ENCODE measurements around the gene SSTR4.

Gene SSTR4

DNA sequence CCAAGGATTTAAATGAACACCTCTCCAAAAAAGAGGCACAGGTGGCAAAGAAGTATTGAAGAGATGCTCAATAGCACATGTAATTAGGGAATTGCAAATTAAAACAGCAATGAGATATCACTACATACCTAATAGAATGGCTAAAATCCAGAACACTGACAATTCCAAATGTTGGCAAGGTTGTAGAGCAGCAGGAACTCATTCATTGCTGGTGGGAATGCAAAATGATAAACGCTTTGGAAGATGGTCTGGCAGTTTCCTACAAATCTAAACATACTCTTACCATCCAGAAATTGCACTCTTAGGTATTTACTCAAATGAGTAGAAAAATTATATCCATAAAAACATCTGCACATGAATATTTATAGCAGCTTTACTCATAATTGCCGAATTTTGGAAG is 34.0 kb downstream of the SSTR4 start:
- no peak for DNase-seq

DNA sequence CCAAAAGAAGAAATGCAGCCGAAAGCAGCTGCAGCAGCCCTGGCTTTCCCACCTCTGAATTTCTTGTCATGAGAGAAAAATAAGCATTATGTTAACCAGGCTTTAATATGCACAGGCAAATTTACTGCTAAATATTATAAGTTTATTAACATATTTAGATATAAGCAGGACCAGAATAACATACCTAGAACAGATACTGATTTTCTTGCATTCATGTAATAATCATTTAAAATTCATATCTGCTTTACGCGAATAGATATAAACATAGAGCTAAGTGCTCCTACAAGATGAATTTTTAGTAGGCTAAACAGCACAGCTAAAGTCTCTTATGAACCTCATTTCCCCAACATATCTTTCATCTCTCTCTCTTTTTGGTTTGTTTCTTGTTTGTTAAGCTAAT is 36.3 kb downstream of the SSTR4 start:
- no peak for DNase-seq

DNA sequence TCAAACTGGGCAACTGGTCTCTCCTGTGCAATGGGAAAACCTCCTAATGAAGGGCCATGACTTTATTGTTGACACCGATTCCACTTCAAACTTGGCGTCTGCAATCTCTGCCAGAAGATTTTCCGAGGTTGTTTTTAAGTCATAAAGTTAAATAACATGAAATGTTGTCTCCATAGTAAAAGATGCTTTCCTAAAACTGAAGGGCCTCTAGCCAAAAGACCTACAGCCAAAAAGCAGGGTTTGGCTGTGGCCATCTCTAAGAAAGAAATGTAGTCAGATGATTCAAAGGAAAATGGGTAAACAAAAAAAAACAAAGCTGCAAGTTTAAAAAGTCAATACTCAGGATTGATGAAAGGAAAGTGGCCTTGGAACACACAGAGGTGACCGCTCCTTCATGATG is 36.9 kb downstream of the SSTR4 start:
- DNase-seq, result no peak

DNA sequence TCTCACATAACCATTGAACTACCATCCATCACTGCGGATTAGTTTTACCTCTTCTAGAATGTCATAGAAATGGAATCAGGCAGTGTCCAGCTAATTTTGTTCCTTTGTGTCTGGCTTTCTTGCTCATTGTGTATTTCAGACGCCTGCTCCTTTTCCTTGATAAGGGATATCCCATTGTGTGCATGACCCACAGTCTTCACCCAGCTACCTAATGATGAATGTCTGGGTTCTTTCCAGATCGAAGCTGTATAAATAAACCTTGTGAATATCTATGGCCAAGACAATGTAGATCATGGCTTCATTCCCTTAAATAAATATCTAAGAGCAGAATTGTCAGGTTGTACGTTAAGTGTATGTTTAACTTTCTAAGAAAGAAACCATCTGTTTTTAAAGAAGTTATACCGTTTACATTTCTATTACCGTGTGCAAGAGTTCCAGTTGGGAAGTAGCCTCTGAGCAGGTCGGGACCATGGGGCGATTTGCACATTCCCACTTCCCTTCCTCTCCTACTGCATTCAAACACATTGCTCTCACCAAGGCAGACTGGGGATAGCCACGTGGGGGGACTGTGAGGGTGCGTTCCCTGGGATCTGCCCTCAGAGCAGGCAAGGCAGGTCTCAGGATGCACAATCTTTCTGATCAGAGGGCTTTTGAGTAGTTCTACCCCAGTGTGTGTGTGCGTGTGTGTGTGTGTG is 37.9 kb downstream of the SSTR4 start:
- DNase-seq, result no peak

DNA sequence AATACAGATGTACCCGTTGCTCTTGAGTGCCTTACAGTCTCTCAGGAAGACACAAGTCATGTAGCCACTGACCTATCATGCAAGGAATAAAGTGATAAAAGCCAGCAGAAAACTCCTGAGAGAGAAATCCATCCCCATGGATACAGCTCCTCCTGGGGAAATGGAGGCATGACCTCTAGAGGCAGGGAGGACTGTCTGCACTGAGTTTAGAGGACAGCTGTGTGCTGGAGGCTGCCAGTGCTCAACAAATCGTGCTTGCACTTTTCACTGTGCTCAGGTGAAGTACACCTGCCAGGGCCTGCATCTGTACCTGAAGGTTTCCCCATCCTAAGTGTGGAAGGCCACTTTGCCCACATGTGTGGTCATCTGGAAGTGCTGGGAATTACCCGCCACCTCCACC is 38.9 kb downstream of the SSTR4 start:
- no peak for DNase-seq

DNA sequence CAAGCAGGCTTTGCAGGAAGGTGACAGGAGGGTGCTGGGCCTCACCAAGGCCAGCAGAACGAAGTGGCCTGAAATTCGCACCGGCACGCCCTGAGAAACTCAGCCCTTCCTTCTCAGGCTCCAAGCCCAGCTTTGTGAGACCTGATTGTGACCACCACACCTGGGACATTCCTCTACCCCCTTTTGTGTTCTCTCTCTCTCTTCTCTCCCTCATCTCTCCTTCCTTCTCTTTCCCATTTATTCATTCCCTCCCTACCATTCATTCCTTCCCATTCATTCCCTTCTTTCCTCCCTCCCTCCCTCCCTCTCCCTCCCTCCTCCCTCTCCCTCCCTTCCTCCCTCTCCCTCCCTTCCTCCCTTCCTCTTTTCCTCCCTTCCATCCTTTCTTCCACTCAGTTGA is 42.2 kb downstream of the SSTR4 start:
- no peak for DNase-seq

DNA sequence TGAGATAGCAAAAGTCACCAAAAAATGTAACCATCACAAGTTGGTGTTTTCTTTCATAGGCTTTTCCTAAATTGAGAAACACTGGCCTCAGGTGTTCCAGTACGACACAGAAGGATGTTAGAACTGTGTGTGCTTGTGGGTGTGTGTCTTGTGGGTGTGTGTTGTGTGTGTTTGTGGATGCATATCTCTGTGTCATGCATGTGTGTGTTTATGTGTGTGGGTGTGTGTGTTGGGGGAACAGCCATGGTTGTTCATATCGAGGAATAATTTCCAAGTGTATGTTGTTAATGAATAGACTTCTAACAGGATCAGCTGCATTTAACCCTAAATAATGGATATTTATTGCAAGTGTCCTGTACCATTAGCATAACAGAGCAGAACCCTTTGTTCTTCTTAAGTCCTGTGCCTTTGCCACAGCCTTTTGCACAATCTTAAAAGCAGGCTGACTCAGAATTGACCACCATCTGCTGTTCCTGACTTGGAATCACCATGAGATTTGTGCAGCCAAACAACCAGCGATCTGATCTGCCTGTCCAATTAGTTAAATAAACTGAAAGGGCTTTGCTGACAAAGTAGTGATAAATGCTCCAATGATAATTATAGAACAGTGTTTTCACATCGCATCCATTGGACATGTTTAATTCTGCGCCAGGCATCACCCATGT is 43.4 kb downstream of the SSTR4 start:
- no peak for DNase-seq

DNA sequence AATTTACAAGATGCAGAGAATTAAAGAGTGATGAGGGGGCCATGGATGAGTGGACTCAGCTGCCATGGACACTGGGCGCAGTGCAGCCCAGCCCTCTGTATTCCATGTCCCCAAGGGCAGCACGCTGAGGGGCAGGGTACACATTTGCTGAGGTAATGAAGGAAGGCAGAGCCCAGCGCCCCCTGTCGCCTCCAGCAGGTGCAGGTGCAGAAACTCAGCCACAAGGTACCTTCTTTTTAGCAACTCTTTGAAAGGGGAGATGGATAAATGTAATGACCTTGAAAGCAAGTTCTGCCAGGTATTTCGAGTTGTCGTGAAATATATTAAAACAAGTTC is 43.9 kb downstream of the SSTR4 start:
- no peak for DNase-seq

DNA sequence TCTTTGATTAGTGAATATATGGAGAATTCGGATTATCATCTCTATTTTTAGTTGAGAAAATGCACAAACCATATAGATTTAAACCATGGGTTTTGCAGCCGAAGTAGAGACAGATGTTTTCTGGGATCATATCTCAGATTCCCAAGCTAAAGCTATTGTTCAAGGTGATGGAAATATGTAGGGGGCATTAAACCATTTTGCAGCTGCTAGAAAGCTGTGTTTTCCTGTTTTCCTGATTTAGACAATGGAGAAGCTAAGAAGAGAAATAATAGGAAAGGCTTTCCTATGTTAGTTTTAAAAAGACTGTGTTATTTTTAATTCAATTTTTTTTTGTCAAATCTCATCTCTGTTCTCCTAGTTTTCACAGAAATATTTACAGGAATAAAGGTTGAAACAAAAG is 44.8 kb downstream of the SSTR4 start:
- DNase-seq, result no peak

DNA sequence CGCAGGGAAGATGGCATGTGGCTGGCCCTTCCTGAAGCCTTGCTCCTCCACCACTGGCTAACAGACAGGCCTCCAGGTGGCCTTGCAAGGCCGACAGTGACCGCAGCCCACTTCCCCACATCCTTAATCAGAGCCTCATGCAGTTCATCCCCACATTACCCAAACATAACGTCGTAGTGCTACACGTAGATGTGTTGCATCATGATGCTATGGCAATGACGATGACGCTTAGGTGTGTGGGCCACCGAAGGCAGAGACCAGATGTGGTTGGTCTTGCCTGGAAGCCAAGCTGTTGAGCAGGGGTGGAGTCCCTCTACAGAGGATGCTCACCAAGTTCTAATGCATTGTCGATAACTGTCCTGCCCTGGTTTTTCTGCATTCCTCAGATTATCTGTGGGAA is 45.4 kb downstream of the SSTR4 start:
- no peak for DNase-seq

DNA sequence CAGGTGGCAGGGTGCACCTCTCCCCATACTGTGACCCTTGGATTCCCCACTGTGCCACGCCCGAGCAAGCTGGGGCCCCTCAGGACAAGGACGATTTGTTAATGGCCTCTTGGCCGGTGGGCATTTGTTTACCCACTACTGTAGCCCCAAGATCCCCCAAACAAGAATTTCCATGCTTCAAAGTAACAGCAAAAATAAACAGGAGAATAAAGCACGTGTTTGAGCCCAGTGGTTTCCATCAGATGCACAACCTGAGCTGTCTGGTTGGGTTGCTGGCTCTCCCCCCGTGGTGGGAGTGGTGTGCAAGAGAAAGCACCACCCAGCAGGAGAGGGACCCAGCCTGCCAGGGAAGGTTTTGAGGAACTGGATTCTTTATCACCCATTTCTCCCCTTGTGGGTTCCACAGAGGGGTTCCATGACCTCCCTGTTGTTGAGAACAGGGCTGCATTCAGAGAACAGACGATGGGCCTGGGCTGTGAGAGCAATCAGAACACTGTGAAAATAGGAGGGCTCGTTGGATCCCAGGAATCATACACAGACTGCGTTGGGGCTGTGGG is 46.2 kb downstream of the SSTR4 start:
- DNase-seq, result no peak

DNA sequence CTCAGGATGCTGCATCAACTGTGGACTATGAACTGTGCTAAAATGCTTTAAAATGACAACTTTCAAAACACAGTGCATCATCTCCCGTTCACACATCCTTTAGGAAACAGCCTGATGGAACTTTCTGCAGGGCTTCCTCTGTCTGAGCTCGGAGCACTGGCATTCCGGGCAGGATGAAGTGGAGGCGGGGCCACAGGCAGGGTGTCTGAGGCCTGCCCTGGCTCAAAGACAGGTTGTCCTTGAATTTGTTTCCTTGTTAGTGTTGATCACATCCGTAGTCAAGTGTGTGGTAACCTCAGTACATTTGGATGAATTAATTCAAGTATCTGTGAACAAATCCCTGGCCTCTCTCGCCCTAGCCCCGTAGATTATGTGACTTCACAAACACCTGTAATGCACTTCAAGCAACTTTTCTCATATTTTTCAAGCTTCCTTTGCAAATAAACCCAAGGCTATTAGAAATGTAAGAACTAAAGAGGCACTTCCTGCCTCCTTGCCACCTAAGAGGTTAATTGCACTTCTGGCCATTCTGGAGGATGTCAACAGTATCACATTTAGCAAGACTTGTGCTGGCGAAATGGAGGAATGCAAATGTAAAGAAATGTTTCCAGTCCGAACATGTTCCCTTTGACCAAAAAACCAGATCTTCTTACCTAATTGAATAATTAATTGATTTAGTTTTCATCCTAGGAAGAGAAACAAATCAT is 47.9 kb downstream of the SSTR4 start:
- no peak for DNase-seq

DNA sequence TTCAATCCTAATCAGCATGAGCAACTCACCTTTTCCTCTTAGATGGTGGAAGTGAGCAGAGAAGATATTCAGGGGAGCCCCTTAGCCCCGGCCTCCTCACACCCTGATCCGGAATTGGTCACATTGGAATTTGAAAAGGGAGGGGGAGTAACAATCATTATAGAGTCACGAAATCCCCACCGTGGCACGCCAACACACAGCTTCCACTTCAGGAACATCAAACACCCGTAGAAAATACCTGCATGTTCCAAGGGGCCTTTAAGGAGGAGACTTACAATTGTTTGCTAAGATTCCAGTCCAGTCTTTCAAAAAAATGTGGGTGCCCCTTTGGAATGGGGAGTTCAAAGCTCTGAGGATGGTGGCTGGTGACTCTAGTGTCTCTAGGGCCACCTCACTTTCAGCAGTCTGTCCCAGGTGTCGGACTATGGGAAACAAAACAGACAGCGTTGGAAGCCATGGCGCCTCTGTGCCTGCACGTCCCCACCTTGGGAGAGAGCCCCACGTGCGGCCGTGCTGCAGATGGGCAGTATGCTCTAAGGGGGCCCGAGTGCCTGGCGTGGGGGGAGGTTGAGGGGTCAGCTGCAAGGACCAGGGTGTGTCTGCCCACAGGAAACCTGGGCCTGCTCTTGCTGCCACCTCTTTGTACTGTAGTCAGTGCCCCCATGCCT is 48.6 kb downstream of the SSTR4 start:
- no peak for DNase-seq

DNA sequence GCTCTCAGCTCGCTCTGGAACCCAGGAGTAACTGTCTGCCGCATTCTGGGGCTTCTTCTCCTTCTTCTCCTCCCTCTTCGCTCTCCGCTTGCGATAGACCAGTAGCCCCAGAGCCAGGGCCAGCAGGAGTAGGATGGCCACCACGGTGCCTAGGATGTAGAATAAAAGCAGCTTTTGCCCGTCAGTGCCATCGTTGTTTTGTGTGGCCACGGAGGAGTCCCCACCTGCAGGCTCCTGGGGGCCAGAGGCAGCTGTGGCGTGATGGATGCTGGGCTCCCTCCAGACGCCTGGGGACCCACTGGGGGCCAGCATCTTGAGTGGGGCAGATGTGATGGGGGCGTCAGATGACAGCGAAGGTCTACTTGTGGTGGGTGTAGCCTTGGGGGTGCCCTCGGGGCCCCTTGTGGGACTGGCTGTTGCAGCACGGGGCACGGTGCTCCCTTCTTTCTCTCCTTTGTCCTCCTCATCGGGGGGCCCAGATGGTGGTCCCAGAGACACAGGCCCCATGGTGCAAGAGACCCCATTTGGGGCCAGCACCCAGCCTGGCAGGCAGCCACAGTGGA is 49.3 kb downstream of the SSTR4 start:
- no peak for DNase-seq

DNA sequence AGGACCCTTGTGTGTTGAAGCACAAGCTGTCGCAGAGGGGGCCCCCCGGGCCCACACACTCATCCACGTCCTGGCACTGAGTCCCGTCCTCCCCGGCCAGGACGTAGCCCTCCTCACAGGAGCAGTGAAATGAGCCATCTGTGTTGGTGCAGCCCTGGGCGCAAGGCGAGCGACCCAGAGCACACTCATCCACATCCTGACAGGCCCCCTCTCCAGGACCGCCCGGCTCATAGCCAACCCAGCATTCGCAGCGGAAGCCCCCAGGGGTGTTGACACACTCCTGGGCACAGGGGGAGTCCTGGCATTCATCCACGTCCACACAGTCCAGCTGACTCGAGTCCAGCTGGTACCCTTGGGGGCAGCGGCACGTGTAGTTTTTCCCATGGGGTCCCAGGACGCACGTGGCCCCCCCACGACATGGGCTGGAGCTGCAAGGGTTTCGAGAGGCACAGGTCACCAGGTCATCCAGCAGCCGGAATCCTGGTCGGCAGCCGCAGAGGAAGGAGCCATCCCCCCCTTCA is 49.8 kb downstream of the SSTR4 start:
- DNase-seq, result no peak

DNA sequence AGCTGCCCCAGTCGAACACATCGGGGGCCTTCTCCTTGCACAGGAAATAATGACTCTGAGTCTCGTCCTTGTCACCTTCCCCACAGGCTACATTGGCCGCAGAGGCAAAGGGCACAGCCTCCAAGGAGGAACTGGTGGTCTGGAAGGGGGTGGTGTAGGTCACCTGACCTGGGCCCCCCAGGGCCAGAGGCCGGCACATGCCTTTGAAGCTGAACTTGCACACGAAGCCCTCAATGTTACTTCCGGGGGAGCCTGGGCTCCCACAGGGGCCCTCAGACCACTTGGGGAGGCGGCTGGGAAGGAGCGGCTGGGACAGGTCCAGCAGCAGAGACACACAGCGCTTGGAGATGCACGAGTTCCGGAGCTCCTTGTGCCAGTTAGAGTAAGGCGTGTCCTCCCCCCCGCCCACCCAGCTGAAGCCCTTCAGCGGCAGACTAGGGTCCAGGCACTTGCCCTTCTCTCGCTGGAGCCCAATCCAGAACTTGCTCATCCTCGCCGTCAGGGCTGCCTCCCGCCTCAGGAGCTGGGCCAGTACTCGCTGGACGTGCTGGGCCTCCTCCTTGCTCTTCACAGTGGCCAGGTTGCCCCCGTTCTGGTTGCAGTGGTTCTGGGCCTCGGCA is 50.4 kb downstream of the SSTR4 start:
- no peak for DNase-seq

DNA sequence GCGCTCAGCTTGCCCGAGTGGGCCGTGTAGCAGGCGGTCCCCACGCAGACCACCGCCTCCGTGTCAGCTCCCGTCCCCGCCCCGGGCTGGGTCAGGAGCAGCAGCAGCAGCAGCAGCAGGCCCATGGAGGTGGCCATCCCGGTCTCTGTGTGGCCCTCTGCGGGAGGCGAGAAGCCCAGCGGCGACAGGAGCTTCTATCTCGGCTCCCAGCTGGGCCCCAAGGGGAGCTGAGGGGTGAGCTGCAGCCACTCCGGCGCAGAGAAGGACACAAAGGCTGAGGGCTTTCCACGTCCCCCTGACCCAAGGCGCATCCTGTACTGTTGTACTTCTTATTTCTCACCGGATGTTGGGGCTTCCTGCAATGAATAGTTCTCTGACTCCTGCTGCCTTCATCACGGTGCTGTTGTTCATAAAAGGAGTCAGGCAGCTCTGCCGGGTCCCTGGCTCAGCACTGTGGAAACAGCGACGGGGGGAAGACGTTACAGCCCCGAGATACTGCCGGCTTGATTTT is 51.0 kb downstream of the SSTR4 start, which contains the start of gene CD93:
TSS of gene CD93 (minus strand) at position 269 of the 511 bp plus-strand sequence. CDS start at position 137, 132 bp downstream.
- DNase-seq, result peak; percentile 31

DNA sequence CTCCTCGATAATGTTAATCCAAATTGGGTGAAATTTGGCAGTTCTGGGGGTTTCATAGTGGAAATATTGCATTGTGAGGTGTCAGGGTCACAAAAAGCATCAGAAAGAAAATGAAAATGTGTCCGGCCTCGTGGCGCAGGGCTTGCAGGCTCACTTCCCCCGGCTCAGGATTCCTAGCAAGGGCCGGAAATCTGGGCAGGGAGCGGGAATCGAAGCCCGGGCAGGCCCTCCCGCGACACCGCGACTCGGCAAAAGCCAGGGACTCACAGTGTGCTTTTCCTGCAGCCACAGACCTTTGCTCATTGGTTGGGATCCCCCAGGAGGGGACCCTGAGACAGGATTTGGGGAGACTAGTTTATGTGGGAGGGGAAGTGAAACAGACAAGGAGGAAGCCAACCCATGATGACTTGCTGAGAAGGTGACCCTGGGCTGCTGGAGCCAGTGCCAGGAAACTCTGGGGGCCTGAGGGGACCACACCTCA is 51.9 kb downstream of the SSTR4 start:
- no peak for DNase-seq

DNA sequence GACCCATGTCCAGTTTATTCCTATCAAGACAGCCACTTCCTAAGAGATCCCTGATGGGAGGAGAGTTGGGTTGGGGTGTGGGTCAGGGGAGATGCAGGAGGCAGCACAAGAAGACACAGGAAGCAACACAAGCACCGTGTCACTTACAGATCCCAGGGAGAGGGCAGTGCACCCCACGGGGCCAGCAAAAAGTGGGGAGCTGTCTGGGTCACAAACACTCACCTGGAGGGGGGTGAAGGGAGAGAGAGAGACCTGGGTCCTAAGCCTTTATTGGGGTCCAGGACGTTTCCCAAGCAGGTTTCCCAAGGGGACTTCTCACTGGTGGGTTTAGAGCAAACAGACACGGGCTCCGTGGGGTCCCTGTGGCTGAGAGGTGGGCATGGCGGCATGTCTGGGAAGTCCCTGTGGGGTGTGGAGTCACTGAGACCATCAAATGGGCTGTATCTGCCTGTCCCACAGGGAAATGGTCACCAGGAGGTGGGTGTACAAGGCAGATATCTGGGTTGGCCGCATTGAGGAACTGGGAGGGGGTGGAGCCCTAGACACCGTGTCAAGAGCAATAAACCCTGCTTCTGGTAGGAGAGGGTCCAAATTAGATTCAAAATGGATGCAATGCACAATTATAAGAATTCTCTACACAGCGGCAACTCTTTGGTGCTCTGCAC is 52.6 kb downstream of the SSTR4 start:
- DNase-seq, result peak; percentile 52

Data from hematopoietic multipotent progenitor cell treated with erythropoietin and hydrocortisone succinate and interleukin-3 and kit ligand, for 6 days (in vitro differentiated cells).